MM.1S (cell line): Measurements from ENCODE around the gene TNIK.

ENCODE experiments used
- EZH2 ChIP-seq: fragments of 300-600 bp; sonication (generic); optimal IDR thresholded peaks from 2 replicates; pipeline ENCODE3; 2017; ENCODE audit warnings: low read depth, mild to moderate bottlenecking, antibody characterized with exemption, low read length, mixed read lengths
- EZH2phosphoT487 ChIP-seq: fragments of 300-600 bp; sonication (generic); IDR thresholded peaks from 2 replicates; pipeline ENCODE4 v1.6.1; 2018; ENCODE audit warnings: antibody characterized with exemption, low read length
- TF ChIP-seq, protein P1 (sequence below): fragments of 300-600 bp; sonication (generic); IDR thresholded peaks from 2 replicates; pipeline ENCODE4 v1.5.1; 2016; ENCODE audit warnings: antibody characterized with exemption, low read length, mixed read lengths

DNA sequence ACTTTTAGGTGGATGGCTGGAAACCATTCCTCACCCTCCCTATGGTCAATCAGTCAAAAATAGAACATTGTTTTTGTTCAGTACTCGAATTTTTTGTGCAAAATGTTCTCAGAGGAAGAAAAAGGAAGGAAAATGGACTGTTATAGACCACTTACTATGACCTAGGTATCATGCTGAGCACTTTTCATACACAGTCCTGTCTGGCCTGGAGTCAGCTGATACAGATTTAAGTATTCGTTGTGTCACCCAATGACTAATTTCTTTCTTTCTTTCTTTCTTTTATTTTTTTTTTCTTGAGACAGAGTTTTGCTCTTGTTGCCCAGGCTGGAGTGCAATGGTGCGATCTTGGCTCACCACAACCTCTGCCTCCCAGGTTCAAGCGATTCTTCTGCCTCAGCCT is 29.1 kb upstream of the TNIK start:
- TF ChIP-seq, protein P1, sequence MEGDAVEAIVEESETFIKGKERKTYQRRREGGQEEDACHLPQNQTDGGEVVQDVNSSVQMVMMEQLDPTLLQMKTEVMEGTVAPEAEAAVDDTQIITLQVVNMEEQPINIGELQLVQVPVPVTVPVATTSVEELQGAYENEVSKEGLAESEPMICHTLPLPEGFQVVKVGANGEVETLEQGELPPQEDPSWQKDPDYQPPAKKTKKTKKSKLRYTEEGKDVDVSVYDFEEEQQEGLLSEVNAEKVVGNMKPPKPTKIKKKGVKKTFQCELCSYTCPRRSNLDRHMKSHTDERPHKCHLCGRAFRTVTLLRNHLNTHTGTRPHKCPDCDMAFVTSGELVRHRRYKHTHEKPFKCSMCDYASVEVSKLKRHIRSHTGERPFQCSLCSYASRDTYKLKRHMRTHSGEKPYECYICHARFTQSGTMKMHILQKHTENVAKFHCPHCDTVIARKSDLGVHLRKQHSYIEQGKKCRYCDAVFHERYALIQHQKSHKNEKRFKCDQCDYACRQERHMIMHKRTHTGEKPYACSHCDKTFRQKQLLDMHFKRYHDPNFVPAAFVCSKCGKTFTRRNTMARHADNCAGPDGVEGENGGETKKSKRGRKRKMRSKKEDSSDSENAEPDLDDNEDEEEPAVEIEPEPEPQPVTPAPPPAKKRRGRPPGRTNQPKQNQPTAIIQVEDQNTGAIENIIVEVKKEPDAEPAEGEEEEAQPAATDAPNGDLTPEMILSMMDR, result no peak
- TF ChIP-seq EZH2 (no peak), EZH2phosphoT487 (no peak)
